H9 (cell line): ENCODE results near the gene PDE4DIP. TPM values are rescaled to one million over a fixed set of nuclear protein-coding genes. Genes with fewer than 3 reads are reported as not detected.
"Not testable (repeated sequence)": the region's sequence is repeated elsewhere in the genome, so short reads cannot be mapped to it uniquely, and the experiment has no call there.

Source experiments
- DNase-seq: peaks from one replicate; pipeline ENCODE4 v3.0.0-alpha.2; 2017
- H2AFZ ChIP-seq: one replicate; pipeline ENCODE4 v1.6.1; 2013; ENCODE audit warnings: mild to moderate bottlenecking, low read length, control low read depth, moderate library complexity
- H2AK5ac ChIP-seq: 2 replicates; pipeline ENCODE4 v1.6.1; 2013; ENCODE audit warnings: low read length, control low read depth, mixed read lengths; ENCODE audit not compliant: insufficient read length
- H2BK120ac ChIP-seq: one replicate; pipeline ENCODE4 v1.6.1; 2013; ENCODE audit warnings: low read depth, mild to moderate bottlenecking, low read length, control low read depth, inconsistent platforms; ENCODE audit not compliant: poor library complexity, severe bottlenecking
- H2BK12ac ChIP-seq: 2 replicates; pipeline ENCODE4 v1.6.1; 2013; ENCODE audit warnings: low read length, control low read depth, mixed read lengths, low read depth; ENCODE audit not compliant: insufficient read length
- H2BK15ac ChIP-seq: 2 replicates; pipeline ENCODE4 v1.6.1; 2013; ENCODE audit warnings: low read depth, low read length, control low read depth
- H2BK20ac ChIP-seq: one replicate; pipeline ENCODE4 v1.6.1; 2013; ENCODE audit warnings: low read depth, mild to moderate bottlenecking, low read length, control low read depth, inconsistent platforms; ENCODE audit not compliant: poor library complexity, severe bottlenecking
- H2BK5ac ChIP-seq: 2 replicates; pipeline ENCODE4 v1.6.1; 2013; ENCODE audit warnings: low read length, control low read depth, mixed read lengths; ENCODE audit not compliant: insufficient read length
- H3K14ac ChIP-seq: 2 replicates; pipeline ENCODE4 v1.6.1; 2013; ENCODE audit warnings: low read length, control low read depth; ENCODE audit not compliant: insufficient read depth
- H3K18ac ChIP-seq: 2 replicates; pipeline ENCODE4 v1.6.1; 2013; ENCODE audit warnings: low read depth, mild to moderate bottlenecking, mixed read lengths, low read length, control low read depth; ENCODE audit not compliant: insufficient read length
- H3K23ac ChIP-seq: 2 replicates; pipeline ENCODE4 v1.6.1; 2013; ENCODE audit warnings: low read length, control low read depth, mixed read lengths, low read depth; ENCODE audit not compliant: insufficient read length
- H3K23me2 ChIP-seq: 2 replicates; pipeline ENCODE4 v1.6.1; 2013; ENCODE audit warnings: low read depth, mild to moderate bottlenecking, mixed read lengths, low read length, control low read depth; ENCODE audit not compliant: insufficient read length, poor library complexity, severe bottlenecking
- H3K27ac ChIP-seq: 2 replicates; pipeline ENCODE4 v1.5.1; 2013; ENCODE audit warnings: low read length, control low read depth, mixed read lengths, low read depth; ENCODE audit not compliant: insufficient read length
- H3K27me3 ChIP-seq: 2 replicates; pipeline ENCODE4 v1.6.1; 2013; ENCODE audit warnings: low read length, control low read depth, inconsistent platforms; ENCODE audit not compliant: insufficient read depth
- H3K4ac ChIP-seq: 2 replicates; pipeline ENCODE4 v1.6.1; 2013; ENCODE audit warnings: low read depth, mild to moderate bottlenecking, control low read depth, inconsistent platforms, low read length, moderate library complexity
- H3K4me1 ChIP-seq: 2 replicates; pipeline ENCODE4 v1.6.1; 2013; ENCODE audit warnings: low read length, control low read depth, inconsistent platforms; ENCODE audit not compliant: insufficient read depth
- H3K4me2 ChIP-seq: 2 replicates; pipeline ENCODE4 v1.6.1; 2013; ENCODE audit warnings: low read length, control low read depth, mixed read lengths; ENCODE audit not compliant: insufficient read length, insufficient read depth
- H3K56ac ChIP-seq: 2 replicates; pipeline ENCODE4 v1.6.1; 2013; ENCODE audit warnings: low read depth, mild to moderate bottlenecking, mixed read lengths, low read length, control low read depth; ENCODE audit not compliant: insufficient read length
- H3K79me1 ChIP-seq: 2 replicates; pipeline ENCODE4 v1.6.1; 2013; ENCODE audit warnings: low read depth, mild to moderate bottlenecking, moderate library complexity, low read length, control low read depth, inconsistent platforms; ENCODE audit not compliant: insufficient read depth, poor library complexity, severe bottlenecking
- H3K79me2 ChIP-seq: 2 replicates; pipeline ENCODE4 v1.6.1; 2013; ENCODE audit warnings: low read length, control low read depth, inconsistent platforms; ENCODE audit not compliant: insufficient read depth
- H3K9ac ChIP-seq: 2 replicates; pipeline ENCODE4 v1.6.1; 2013; ENCODE audit warnings: low read length, control low read depth, mixed read lengths; ENCODE audit not compliant: insufficient read length; ENCODE audit errors: extremely low read depth
- H3K9me3 ChIP-seq: one replicate; pipeline ENCODE4 v1.6.1; 2013; ENCODE audit warnings: low read depth, low read length, inconsistent platforms; ENCODE audit not compliant: control insufficient read depth
- H3T11ph ChIP-seq: one replicate; pipeline ENCODE4 v1.6.1; 2013; ENCODE audit warnings: mild to moderate bottlenecking, low read length, control low read depth, inconsistent platforms
- H4K20me1 ChIP-seq: one replicate; pipeline ENCODE4 v1.6.1; 2013; ENCODE audit not compliant: control insufficient read depth, insufficient read length, insufficient read depth
- H4K5ac ChIP-seq: 2 replicates; pipeline ENCODE4 v1.6.1; 2013; ENCODE audit warnings: low read depth, mild to moderate bottlenecking, mixed read lengths, low read length, control low read depth; ENCODE audit not compliant: insufficient read length
- H4K8ac ChIP-seq: replicated peaks from 2 replicates; pipeline ENCODE4 v1.6.1; 2013; ENCODE audit warnings: low read length, control low read depth, mixed read lengths, low read depth; ENCODE audit not compliant: insufficient read length
- H4K91ac ChIP-seq: 2 replicates; pipeline ENCODE4 v1.6.1; 2013; ENCODE audit warnings: low read depth, mild to moderate bottlenecking, moderate library complexity, mixed read lengths, low read length, control low read depth; ENCODE audit not compliant: insufficient read length
- H3K27ac Mint-ChIP-seq, 3 experiments: 2 replicates in 2 of 3; 3 replicates in 1 of 3; pipeline ENCODE4 v1.8.0; 2020 to 2021; ENCODE audit warnings: mixed read lengths in 3 of 3, mild to moderate bottlenecking in 1 of 3, moderate library complexity in 1 of 3
- H3K27me3 Mint-ChIP-seq: 2 replicates; pipeline ENCODE4 v1.8.0; 2021; ENCODE audit warnings: low read depth, mild to moderate bottlenecking, moderate library complexity, mixed read lengths
- H3K36me3 Mint-ChIP-seq, 3 experiments: 2 replicates in 2 of 3; 3 replicates in 1 of 3; pipeline ENCODE4 v1.8.0; 2020 to 2021; ENCODE audit warnings: low read depth in 3 of 3, mixed read lengths in 3 of 3; ENCODE audit not compliant: insufficient read depth in 1 of 3
- H3K4me1 Mint-ChIP-seq, 2 experiments: 2 replicates each; pipeline ENCODE4 v1.8.0; 2020; ENCODE audit warnings: mixed read lengths in 2 of 2
- H3K4me3 Mint-ChIP-seq, 2 experiments: 2 replicates in 1 of 2; 3 replicates in 1 of 2; pipeline ENCODE4 v1.8.0; 2020 to 2021; ENCODE audit warnings: mild to moderate bottlenecking in 2 of 2, mixed read lengths in 2 of 2, moderate library complexity in 1 of 2
- H3K9me3 Mint-ChIP-seq, 2 experiments: 2 replicates in 1 of 2; 3 replicates in 1 of 2; pipeline ENCODE4 v1.8.0; 2020; ENCODE audit warnings: mild to moderate bottlenecking in 2 of 2, mixed read lengths in 2 of 2, moderate library complexity in 1 of 2
- WGBS: extraction: QIAGEN DNeasy Blood & Tissue Kit; methylation state at CpG from one replicate; pipeline ENCODE4 v1.1.7; 2013; ENCODE audit warnings: missing lambda C conversion rate, low lambda C conversion rate, mixed read lengths; ENCODE audit not compliant: insufficient read length; ENCODE audit errors: extremely low coverage; 5-methylcytosine and 5-hydroxymethylcytosine counted together
- total RNA-seq: library from RNA; stranded (reverse); gene quantifications from 2 replicates; pipeline ENCODE4 v1.2.1, GENCODE V29; 2021

PDE4DIP gene
- total RNA-seq, 1 experiment from 2014 or later: 15.7 TPM

DNA sequence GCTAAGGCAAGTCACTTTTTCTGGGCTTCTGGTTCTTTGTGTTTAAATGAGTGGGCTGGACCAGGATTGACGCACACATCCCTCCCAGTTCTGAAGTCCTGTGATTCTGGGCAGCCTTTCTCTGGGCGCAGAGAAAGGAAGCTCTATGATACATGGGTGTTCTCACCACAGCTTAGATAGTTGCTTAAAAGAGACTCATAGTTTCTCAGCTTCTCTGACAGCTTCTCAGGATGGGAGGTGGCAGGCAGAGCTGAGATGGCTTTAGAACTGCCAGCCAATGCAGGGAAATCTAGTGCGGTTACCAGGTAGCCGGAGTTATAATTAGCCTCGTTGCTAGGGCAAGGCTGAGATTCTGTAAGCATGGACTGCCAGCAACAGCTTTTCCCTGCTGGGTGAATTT is 55.8 kb downstream of the PDE4DIP start:
- not testable (repeated sequence) for H3K14ac ChIP-seq, H3K18ac ChIP-seq, H2BK5ac ChIP-seq

DNA sequence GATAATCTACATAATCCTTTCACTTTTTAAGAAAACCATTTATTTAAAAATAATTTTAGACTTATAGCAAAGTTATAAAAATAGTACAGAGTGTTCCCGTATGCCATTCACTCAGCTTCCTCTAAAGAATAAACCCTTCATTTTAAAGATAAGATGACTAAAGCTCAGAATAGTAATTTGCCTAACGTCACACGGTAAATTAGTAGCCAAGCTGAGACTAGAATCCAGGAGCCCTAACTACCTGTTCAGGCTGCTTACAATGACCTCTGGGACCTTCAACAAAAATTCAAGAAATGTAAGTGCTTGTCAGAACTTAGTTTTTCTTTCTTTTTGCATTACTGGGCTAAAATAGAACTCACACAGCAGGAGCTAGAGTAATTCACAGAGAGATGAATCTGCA is 56.5 kb downstream of the PDE4DIP start:
- H3K9ac ChIP-seq, H3K4me1 Mint-ChIP-seq, H3K23ac ChIP-seq, H4K5ac ChIP-seq, H3K9me3 ChIP-seq, H3K79me2 ChIP-seq, H3K4ac ChIP-seq, H3K27me3 Mint-ChIP-seq, H4K20me1 ChIP-seq, DNase-seq, H3K14ac ChIP-seq, H2BK12ac ChIP-seq, H3K4me3 Mint-ChIP-seq, H3K27ac ChIP-seq, H3K27ac Mint-ChIP-seq, H2AK5ac ChIP-seq, H2BK15ac ChIP-seq, H3K23me2 ChIP-seq, H3K18ac ChIP-seq, H3K4me2 ChIP-seq, H4K8ac ChIP-seq, H3T11ph ChIP-seq, H3K4me1 ChIP-seq, H3K79me1 ChIP-seq, H3K9me3 Mint-ChIP-seq, H2BK20ac ChIP-seq, H3K27me3 ChIP-seq, H2BK120ac ChIP-seq, H3K56ac ChIP-seq, H2BK5ac ChIP-seq, H3K36me3 Mint-ChIP-seq, H4K91ac ChIP-seq, H2AFZ ChIP-seq: not testable (repeated sequence)
- WGBS: no CpG with 5 or more reads among the region's 3 CpGs

More for the DNA sequence above, 55.8 kb downstream of the PDE4DIP start:
- H3K27me3 ChIP-seq, H3K9me3 ChIP-seq, H3K4me2 ChIP-seq, H3K79me2 ChIP-seq, H3K79me1 ChIP-seq, H3K23ac ChIP-seq, H3K27ac Mint-ChIP-seq, H2BK20ac ChIP-seq, H3K56ac ChIP-seq, H3K4me1 Mint-ChIP-seq, H3T11ph ChIP-seq, H3K9me3 Mint-ChIP-seq, H3K36me3 Mint-ChIP-seq, H3K4me3 Mint-ChIP-seq, H3K23me2 ChIP-seq, H3K4ac ChIP-seq, H3K27ac ChIP-seq, DNase-seq, H4K8ac ChIP-seq, H2BK12ac ChIP-seq, H2BK120ac ChIP-seq, H4K20me1 ChIP-seq, H3K4me1 ChIP-seq, H2AFZ ChIP-seq, H3K27me3 Mint-ChIP-seq, H4K91ac ChIP-seq, H4K5ac ChIP-seq, H3K9ac ChIP-seq, H2AK5ac ChIP-seq, H2BK15ac ChIP-seq: not testable (repeated sequence)
- no CpG with 5 or more reads among the region's 5 CpGs for WGBS
